ENCODE data around the gene PHGDH.
"Not testable (repeated sequence)": the region's sequence is repeated elsewhere in the genome, so short reads cannot be mapped to it uniquely, and the experiment has no call there.

Gene PHGDH

DNA sequence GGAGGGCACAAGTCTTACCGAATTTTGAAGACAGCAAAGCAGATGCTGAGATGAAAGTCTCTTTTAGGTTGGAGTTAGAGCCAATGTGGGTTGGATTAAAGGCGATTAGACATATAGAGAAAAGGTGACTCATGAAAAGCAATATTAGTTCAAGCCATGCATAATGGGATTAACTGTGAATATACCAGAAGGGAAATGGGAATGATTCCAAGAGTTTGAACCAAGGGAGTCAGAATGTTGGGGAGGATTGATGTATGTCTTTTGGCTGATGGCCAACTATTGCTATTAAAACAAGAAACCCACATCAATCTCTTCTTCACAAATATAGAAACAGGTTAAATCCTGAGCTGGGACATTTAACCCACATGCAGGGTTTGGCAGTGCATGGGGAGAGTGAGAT lies 55.8 kb downstream of the PHGDH start:
- no peak for DNase-seq

GRCh38 chr1:119768778-119769177 lies 57.0 kb downstream of the PHGDH start, which contains the start of gene HMGCS2:
TSS of gene HMGCS2 (minus strand) at chr1:119768905. CDS start at chr1:119768844, 61 bp downstream.
- DNase-seq: no peak

DNA sequence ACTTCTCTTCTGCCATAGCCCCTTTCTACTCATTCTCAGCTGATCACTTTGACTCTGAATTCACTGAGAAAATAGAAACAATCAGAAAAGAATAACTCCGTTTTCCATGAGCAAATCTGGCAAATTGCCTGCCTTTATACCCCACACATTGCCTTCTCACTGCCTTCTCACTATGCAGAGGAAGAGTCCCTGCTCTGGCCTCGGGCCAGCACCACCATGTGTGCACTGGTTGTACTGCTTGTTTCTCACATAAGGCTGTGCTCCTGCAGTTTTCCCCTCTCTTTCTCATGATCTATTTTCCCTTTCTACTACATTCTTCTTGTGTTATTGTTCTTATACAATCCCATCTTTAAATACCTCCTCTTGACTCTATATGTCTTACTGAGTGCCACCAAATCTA lies 59.3 kb downstream of the PHGDH start:
- DNase-seq: no peak

DNA sequence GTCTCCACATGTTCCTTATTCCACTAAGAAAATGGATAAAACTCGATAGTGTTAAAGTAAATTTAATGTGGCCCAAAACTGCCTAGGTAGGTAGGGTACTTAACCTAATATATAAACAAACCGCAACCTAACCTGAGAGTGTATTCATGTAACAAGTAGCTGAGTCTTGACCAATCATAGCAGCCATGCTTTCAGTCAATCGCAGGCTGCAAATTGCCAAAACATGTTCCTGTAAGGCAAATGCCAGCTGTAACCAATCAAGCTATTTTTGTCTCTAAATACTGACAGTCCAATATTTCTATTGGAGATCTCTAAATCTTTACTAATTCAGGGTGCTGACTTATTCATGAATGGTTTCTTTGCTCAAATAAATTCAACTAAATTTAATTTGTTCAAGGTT lies 60.0 kb downstream of the PHGDH start:
- no peak for DNase-seq

- no peak for DNase-seq
Observed at GRCh38 chr1:119772298-119772697, 60.6 kb downstream of the PHGDH start.

- no peak for DNase-seq
Observed at GRCh38 chr1:119773711-119774241, 62.0 kb downstream of the PHGDH start.

GRCh38 chr1:119774746-119775490 lies 63.2 kb downstream of the PHGDH start:
- no peak for DNase-seq

GRCh38 chr1:119778359-119778758 lies 66.6 kb downstream of the PHGDH start:
- DNase-seq: no peak

- no peak for DNase-seq
Observed at GRCh38 chr1:119778886-119779560, 67.3 kb downstream of the PHGDH start.

DNA sequence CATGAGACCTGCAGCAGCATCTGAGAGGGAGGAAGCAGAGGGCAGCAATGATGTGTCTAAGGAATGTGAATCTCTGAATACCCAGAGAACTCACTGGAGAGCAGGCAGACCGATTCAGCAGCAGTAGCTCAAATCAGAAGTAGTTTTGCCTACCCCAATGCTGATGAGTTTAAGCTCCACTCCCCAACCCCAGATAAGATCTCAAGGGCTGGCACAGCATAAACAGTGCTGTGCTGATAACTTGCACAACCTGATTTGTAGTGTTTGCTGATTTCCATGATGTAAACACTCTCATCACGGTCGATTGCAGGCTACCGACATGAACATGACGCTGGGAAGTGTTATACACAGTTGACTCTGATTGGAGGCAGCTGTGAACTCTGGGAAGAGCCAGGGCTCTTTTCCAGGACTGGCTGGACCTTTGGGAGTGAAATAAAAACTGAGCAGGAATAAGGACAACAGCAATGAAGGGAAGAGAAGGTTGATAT lies 68.2 kb downstream of the PHGDH start:
- DNase-seq: no peak

DNA sequence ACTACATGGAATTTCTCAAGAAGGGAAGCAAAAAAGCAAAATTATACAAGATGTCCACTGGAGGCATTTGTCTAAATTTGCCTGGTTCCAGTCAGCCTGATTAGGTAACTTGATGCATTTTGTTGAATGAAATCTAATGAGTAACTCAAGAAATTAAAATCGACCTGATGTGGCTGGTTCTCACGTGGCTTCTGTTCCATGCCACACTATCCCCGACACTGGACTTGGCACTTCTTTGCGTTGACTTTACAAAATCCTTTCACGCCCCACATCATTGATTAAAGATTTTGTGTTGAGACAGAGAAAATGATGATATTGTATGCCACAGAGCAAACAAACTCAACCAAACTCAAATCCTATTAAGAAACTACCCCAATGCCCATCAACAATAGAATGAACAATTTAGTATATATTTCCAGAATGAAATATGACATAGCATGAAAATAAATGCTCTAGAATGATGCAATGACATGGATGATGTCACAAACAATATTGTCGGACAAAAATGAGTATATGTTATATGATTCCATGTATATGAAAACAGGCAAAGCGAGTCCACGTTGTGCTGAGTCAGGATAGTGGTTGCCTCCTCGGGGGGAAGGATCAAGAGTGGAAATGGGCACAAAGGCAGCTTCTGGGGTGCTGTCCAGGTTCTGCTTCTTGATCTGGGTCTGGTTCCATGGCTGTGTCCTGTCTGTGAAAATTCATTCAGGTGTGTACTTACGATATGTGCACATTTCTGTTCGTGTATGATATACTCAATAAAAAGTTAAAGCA lies 69.9 kb downstream of the PHGDH start:
- DNase-seq: no peak

GRCh38 chr1:119782631-119783325 lies 71.0 kb downstream of the PHGDH start:
- DNase-seq: no peak

DNA sequence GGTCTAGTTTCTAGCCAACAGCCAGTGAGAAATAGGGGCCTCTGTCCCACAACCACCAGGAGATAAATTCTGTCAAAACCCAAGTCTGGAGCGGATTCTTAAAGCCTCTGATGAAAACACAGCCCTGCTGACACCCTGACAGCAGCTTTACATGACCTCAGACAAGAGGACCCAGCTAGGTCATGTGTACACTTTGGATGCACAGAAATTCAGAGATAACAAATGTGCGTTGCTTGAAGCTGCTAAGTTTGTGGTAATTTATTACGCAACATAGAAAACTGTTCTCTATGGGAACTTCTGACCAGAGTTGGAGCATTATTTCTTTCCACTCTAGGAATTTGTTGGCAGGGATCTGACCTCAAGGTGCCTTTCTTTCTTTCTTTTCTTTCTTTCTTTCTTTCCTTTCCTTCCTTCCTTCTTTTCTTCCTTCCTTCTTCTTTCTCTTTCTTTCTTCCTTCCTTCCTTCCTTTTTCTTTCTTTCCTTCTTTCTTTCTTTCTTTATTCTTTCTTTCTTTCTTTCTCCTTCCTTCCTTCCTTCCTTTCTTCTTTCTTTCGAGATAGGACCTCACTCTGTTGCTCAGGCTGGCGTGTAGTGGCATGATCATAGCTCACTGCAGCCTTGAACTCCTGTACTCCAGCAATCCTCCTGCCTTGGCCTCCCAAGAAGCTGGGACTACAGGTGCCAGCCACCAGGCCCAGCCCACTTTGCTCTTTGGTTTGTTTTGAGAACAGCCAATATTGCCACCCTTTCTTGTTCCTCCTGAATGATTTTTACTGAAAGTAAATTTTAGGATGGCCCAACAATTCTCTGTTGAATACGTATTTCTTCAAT lies 71.8 kb downstream of the PHGDH start:
- no peak for DNase-seq

DNA sequence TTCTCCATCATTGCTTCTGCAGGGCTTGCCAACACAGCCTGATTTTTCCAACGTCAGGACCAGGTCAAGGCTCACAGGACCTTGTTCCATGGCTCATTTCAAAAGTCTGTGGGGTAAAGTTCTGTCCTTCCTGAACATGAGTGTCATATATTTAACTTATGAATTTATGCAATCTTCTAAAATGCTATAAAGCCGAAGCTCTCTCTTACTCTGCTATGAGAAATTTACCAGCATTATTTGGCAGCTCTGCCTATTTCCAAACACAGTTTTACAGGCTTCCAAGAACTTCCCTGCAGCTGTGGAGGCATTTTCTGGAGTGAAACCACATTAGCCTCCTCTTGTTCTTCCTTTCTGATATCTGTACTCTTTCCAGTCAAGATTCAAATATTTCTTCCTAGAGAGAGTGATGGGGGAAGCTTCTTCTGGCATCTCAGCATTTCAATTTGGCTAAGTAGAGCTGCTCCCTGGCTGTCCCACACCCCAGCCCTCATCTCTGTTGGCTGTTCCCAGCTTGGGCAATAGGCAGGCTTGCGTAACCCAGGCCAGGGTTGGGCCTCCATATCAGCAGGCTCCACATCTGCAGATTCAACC lies 72.6 kb downstream of the PHGDH start:
- DNase-seq: no peak

DNA sequence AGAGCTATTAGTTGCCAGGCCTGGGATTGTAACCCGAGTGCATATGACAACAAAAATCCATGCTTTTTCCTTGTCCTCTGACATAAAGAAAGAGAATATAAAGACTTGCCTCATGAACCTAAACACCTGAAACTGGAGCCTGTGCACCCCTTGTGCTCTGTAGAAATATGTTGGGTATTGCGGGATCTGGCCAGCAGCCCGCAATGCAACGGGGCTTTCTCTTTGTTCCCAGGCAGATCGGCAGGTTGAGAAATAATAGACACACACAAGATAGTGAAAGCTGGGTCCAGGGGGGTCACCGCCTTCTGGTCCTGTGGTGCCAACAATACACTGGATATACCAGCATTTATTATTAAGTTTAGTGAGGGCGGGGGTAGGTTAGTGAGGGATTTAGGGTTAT lies 74.3 kb downstream of the PHGDH start:
- not testable (repeated sequence) for DNase-seq

- not testable (repeated sequence) for DNase-seq
Observed at GRCh38 chr1:119786473-119787050, 74.8 kb downstream of the PHGDH start.

DNA sequence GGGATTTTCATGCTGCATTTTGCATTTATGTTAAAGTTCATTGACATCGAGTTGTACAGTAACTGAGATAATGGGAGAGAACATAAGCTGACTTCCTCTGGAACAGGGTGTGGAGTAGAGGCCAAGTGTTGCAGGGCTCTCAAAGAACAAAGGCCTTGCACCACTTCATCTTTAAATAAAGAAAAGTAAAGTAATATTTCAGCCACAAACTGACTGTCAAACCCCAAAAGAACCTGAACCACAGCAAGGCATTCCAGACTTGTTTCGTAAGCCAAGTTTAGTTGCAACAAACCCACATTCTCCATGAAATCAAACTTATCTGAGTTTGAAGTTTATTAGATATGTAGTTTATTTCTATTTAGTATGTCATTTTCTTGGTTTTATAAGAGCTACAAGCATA lies 76.0 kb downstream of the PHGDH start:
- no peak for DNase-seq

DNA sequence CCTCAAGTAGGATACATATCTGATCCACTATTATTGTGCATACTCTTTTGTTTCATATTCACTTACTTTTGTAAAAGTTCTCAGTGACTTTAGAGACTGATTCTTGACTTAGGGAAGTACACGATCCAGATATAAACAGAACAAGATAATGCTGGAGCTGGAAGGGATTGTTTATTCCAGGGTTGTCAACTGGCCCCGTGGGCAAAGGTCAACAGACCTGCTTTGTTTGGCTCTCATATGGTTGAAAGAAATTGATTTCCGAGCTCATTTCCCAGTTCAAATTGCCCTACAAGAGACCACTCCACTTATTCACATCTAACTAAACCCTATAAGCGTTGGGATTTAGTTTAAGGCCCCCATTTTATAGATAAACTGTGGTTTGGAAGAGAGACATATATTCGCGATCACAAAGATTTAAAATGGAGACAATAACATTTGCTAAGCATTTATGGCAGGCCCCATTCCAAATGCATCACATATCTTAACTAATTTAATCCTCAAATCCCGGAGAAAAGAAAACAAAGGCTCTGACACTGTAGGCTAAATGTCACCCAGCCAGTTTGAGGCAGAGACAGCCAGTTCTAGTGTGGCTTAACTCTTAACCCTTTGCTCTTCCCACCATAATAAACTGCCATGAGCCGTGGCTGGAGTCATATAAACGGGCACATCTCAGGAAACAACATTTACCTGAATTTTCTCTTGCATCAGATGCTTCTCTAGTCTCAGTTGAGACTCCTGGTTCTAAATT lies 78.9 kb downstream of the PHGDH start:
- no peak for DNase-seq

DNA sequence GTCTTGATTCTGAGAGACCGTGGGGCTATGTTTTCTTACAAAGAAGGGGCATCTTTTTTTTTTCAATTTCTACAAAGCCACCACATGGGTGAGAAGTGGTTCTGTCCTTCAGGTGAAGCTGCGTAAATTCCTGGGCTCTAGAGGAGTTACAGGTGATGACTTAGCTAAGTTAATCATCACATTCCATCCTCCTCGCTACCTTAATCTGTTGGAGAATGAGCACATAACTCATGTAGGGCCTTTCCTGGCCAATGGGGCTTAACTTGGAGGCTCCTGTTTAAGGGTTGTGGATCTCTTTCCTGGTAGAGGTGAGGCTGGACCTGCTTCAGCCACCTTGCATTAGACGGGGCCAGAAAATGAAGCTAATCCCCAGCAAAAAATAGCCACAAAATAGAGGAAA lies 79.6 kb downstream of the PHGDH start:
- no peak for DNase-seq
